ENCODE results near the gene SKIC3. TPM values are rescaled to one million over a fixed set of nuclear protein-coding genes. Genes with fewer than 3 reads are reported as not detected.

Gene SKIC3
- 20.5 to 26.3 TPM (median 24.2 TPM) in 5 replicates for total RNA-seq (2022; extraction: Qiagen RNA extraction; ENCODE audit: low read depth)

GRCh38 chr5:95554647-95555548 lies at the start of gene SKIC3, which contains the start of gene ARSK:
TSS of gene SKIC3 (minus strand) at chr5:95554977. CDS start at chr5:95547150, 7,827 bp downstream.
TSS of gene ARSK (plus strand) at chr5:95555101. CDS start at chr5:95555279, 178 bp downstream.

Other genes starting within 250 kb of the SKIC3 start
- gene FAM81B, start 163.6 kb downstream of the SKIC3 start, total RNA-seq (2022; extraction: Qiagen RNA extraction; ENCODE audit: low read depth) = not detected in 5 replicates
- gene ARSK, start 124 bp upstream of the SKIC3 start, total RNA-seq (2022; extraction: Qiagen RNA extraction; ENCODE audit: low read depth) = 6.3 to 9.6 TPM (median 7.5 TPM) in 5 replicates
- 0.08 to 0.14 TPM (median 0.14 TPM) in 4 of 5 replicates, not detected in the other for gene GPR150, start 65.1 kb upstream of the SKIC3 start, total RNA-seq (2022; extraction: Qiagen RNA extraction; ENCODE audit: low read depth)
- gene RFESD, start 91.8 kb upstream of the SKIC3 start, total RNA-seq (2022; extraction: Qiagen RNA extraction; ENCODE audit: low read depth) = 2.6 to 3.5 TPM (median 3.2 TPM) in 5 replicates
- gene SPATA9, start 128.0 kb upstream of the SKIC3 start, total RNA-seq (2022; extraction: Qiagen RNA extraction; ENCODE audit: low read depth) = 0.13 TPM in 1 of 5 replicates, not detected in the others
- 7.3 to 9.3 TPM (median 8.0 TPM) in 5 replicates for gene RHOBTB3, start 176.4 kb upstream of the SKIC3 start, total RNA-seq (2022; extraction: Qiagen RNA extraction; ENCODE audit: low read depth)

Measured in A549 treated with DMSO at 1 μM for 4 hours (cell line).